ENCODE data around the gene CAMK2D.

The CAMK2D gene

GRCh38 chr4:113541933-113542332 is 219.6 kb downstream of the CAMK2D start:
- no peak overlapping the region for H3K4me3 ChIP-seq (replicated peaks; ENCODE audit: low read depth, low read length)
- no peak for TF ChIP-seq CTCF (IDR thresholded peaks at IDR 0.05; ENCODE audit: low read depth, low read length, missing control alignments)
- no peak for DNase-seq (ENCODE audit: extremely low read depth, low read depth)

- no peak overlapping the region for H3K4me3 ChIP-seq (replicated peaks; ENCODE audit: low read depth, low read length)
- TF ChIP-seq CTCF (IDR thresholded peaks at IDR 0.05; ENCODE audit: low read depth, low read length, missing control alignments) = no peak
- DNase-seq (ENCODE audit: extremely low read depth, low read depth) = no peak
These were observed 220.7 kb downstream of the CAMK2D start for GRCh38 chr4:113540859-113541258.

- DNase-seq (ENCODE audit: extremely low read depth, low read depth) = no peak
- no peak for TF ChIP-seq CTCF (IDR thresholded peaks at IDR 0.05; ENCODE audit: low read depth, low read length, missing control alignments)
- H3K4me3 ChIP-seq (replicated peaks; ENCODE audit: low read depth, low read length) = no peak overlapping the region
These were observed 222.1 kb downstream of the CAMK2D start for GRCh38 chr4:113539408-113539807.

- TF ChIP-seq CTCF (IDR thresholded peaks at IDR 0.05; ENCODE audit: low read depth, low read length, missing control alignments) = no peak
- no peak for DNase-seq (ENCODE audit: extremely low read depth, low read depth)
- no peak overlapping the region for H3K4me3 ChIP-seq (replicated peaks; ENCODE audit: low read depth, low read length)
These were observed 223.9 kb downstream of the CAMK2D start for GRCh38 chr4:113537628-113538027.

GRCh38 chr4:113537203-113537602 is 224.3 kb downstream of the CAMK2D start:
- no peak for TF ChIP-seq CTCF (IDR thresholded peaks at IDR 0.05; ENCODE audit: low read depth, low read length, missing control alignments)
- H3K4me3 ChIP-seq (replicated peaks; ENCODE audit: low read depth, low read length) = no peak overlapping the region
- no peak for DNase-seq (ENCODE audit: extremely low read depth, low read depth)

GRCh38 chr4:113534711-113535110 is 226.8 kb downstream of the CAMK2D start:
- no peak for DNase-seq (ENCODE audit: extremely low read depth, low read depth)
- no peak overlapping the region for H3K4me3 ChIP-seq (replicated peaks; ENCODE audit: low read depth, low read length)
- no peak for TF ChIP-seq CTCF (IDR thresholded peaks at IDR 0.05; ENCODE audit: low read depth, low read length, missing control alignments)

- no peak overlapping the region for H3K4me3 ChIP-seq (replicated peaks; ENCODE audit: low read depth, low read length)
- TF ChIP-seq CTCF (IDR thresholded peaks at IDR 0.05; ENCODE audit: low read depth, low read length, missing control alignments) = no peak
- no peak for DNase-seq (ENCODE audit: extremely low read depth, low read depth)
These were observed 230.0 kb downstream of the CAMK2D start for GRCh38 chr4:113531572-113531971.
